ENCODE data around the gene SRGAP1.

SRGAP1 gene

GRCh38 chr12:64097366-64098105 is 253.0 kb downstream of the SRGAP1 start:
- no peaks in the 10 kb centered on the region for H3K4me1 Mint-ChIP-seq
- DNase-seq = no peak
- TF ChIP-seq CTCF (IDR thresholded peaks at IDR 0.05) = no peak
- no peaks in the 10 kb centered on the region for H3K9me3 Mint-ChIP-seq
- no peak overlapping the region for H3K4me3 Mint-ChIP-seq
- peaks cover 2% of the 10 kb centered on the region for H3K27me3 Mint-ChIP-seq (ENCODE audit: low read depth, poor library complexity)
- H3K27ac Mint-ChIP-seq = no peak overlapping the region
- peaks cover 11% of the 10 kb centered on the region for H3K36me3 Mint-ChIP-seq (ENCODE audit: low read depth)

- no peak for DNase-seq
- Mint-ChIP-seq H3K4me3 (no peak overlapping the region), H3K27me3 (ENCODE audit: low read depth, poor library complexity) (peaks cover 2% of the 10 kb centered on the region), H3K27ac (no peak overlapping the region), H3K9me3 (no peaks in the 10 kb centered on the region), H3K4me1 (peaks cover under 1% of the 10 kb centered on the region), H3K36me3 (ENCODE audit: low read depth) (peaks cover 11% of the 10 kb centered on the region)
- no peak for TF ChIP-seq CTCF (IDR thresholded peaks at IDR 0.05)
These were observed 254.3 kb downstream of the SRGAP1 start for GRCh38 chr12:64098709-64099354.

GRCh38 chr12:64099397-64099796 is 254.9 kb downstream of the SRGAP1 start:
- H3K27me3 Mint-ChIP-seq (ENCODE audit: low read depth, poor library complexity) = peaks cover 2% of the 10 kb centered on the region
- H3K36me3 Mint-ChIP-seq (ENCODE audit: low read depth) = peaks cover 11% of the 10 kb centered on the region
- DNase-seq = no peak
- no peak overlapping the region for H3K27ac Mint-ChIP-seq
- H3K4me3 Mint-ChIP-seq = no peak overlapping the region
- no peak for TF ChIP-seq CTCF (IDR thresholded peaks at IDR 0.05)
- no peaks in the 10 kb centered on the region for H3K9me3 Mint-ChIP-seq
- H3K4me1 Mint-ChIP-seq = peaks cover 6% of the 10 kb centered on the region

- no peak for TF ChIP-seq CTCF (IDR thresholded peaks at IDR 0.05)
- Mint-ChIP-seq H3K36me3 (ENCODE audit: low read depth) (peaks cover 11% of the 10 kb centered on the region), H3K4me3 (no peak overlapping the region), H3K9me3 (no peaks in the 10 kb centered on the region), H3K27me3 (ENCODE audit: low read depth, poor library complexity) (peaks cover 2% of the 10 kb centered on the region), H3K27ac (no peak overlapping the region), H3K4me1 (peaks cover 14% of the 10 kb centered on the region)
- no peak for DNase-seq
These were observed 257.8 kb downstream of the SRGAP1 start for GRCh38 chr12:64102339-64102738.

- no peak for TF ChIP-seq CTCF (IDR thresholded peaks at IDR 0.05)
- Mint-ChIP-seq H3K27ac (peak overlapping the region; percentile 72), H3K9me3 (no peaks in the 10 kb centered on the region), H3K36me3 (ENCODE audit: low read depth) (peaks cover 5% of the 10 kb centered on the region), H3K27me3 (ENCODE audit: low read depth, poor library complexity) (no peaks in the 10 kb centered on the region), H3K4me1 (peaks cover 14% of the 10 kb centered on the region), H3K4me3 (no peak overlapping the region)
- DNase-seq = peak; percentile 34
These were observed 259.6 kb downstream of the SRGAP1 start for GRCh38 chr12:64103825-64104740.
